HG02678 (cell line): ENCODE results near the gene RMDN2.
A peak's percentile ranks its signal among the peaks of the same experiment; 100 is the strongest.

ENCODE experiments used
- ATAC-seq: cut with Tn5 transposase; IDR thresholded peaks from one replicate; pipeline ENCODE4 v1.9.1; 2021; ENCODE audit warnings: mild to moderate bottlenecking, moderate library complexity; ENCODE audit not compliant: unreplicated experiment

Gene RMDN2

GRCh38 chr2:37925063-37925897 is at the start of gene RMDN2:
TSS of gene RMDN2 (plus strand) at chr2:37925287. CDS start at chr2:37929278, 3,991 bp downstream.
- ATAC-seq: peak; percentile 92

DNA sequence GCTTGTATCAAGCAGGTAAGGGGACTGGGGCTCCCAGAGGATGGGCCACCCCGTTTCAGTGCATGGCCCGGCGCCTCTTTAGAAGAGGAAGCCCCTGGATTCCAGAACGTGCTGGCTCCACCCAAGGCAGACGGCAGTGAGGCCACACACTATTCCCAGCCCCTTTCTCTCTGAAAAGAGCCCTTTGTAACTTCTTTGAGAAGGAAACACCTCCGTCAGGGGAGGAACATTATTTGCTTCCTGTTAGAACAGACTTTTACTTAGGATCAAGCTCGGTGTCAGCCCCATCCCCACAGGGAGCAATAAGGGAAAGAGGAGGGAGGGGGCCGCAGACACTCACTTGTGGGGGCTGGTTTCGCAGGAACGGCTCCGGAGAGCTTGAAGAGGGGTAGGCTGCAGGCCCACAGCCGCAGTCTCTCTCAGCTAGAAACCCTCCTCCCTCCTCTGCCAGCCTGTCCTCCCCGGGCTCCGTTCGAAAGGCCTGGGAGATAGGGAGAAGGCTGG is 49.6 kb upstream of the RMDN2 start:
- no peak for ATAC-seq

DNA sequence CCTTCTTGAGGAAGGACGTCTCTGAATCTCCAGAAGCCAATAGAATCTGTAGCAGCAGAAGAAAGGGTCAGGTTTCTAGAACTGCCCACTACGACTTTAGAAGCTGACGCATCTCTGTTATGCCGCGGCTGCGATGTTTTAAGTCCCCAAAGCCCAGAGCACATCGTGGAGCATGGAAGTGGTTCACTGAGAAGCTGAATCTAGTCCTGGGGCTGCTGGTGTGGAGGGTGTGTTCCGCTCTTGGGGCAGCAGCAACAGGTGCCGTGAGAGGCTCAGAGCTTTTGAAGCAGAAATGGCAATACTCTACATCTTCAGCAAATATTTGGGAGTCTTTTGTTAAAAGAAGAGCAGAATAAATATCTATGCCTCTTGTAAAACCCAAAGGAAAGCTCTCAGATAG is 48.9 kb upstream of the RMDN2 start:
- no peak for ATAC-seq

DNA sequence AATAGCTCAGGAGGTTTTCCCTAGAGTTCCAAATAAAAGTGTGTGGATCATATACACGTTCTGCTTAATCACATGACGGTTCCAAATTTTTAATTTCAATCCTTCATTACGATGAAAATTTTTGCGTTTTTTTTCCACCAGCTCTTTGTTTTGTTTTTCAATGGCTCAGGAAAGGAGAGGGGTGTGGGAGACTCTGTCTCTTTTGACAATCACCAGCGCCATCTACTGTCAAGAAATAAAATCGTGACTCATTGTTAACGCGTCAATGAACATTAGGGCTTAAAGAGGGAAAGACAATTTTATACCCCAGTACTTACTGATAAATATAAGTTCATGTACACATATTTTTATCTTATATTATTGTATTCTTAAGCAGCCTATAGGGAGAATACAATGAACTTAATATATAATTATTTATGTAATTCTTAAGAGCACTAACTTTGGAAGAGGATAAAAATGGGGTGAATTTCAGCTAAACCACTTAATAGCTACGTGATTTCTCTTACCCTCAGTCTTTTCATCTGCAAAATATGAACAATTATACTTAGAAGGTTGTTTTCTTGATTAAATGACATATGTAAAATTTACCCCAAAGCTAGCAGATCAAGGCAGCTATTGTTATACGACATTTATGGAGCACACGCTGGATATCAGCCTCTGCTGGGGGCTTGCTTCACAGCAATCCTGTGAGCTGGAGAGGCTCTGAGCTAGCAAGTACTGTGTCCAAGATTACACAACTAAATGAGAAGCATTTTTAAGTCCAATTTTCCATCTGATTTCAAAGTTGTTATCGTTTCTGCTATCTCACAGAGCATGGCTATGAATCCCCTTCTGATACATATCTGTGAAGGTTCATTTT is 47.4 kb upstream of the RMDN2 start:
- peak; percentile 36 for ATAC-seq

DNA sequence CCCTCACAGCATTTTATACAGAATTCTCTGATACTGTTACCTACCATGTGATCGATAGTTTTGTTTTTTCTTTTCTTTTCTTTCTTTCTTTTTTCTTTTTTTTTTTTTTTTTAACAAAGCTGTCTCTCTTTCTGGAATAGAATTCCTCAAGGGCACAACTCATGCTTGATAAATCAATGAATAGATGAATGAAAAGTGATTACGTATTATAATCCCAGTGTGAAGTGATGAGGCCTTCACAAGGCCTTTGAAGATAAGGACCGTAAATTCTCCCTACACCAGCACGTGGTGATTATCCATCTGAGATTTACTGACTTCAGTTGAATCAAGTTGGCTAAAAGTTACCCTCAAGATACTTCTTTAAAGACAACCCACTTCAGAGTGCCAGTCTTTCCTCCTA is 46.6 kb upstream of the RMDN2 start:
- no peak for ATAC-seq

GRCh38 chr2:37880551-37880950 is 44.5 kb upstream of the RMDN2 start:
- ATAC-seq: no peak

- no peak for ATAC-seq
Measured at GRCh38 chr2:37881397-37881796, 43.7 kb upstream of the RMDN2 start.

- no peak for ATAC-seq
Measured at GRCh38 chr2:37882036-37882435, 43.1 kb upstream of the RMDN2 start.

- ATAC-seq: no peak
Measured at GRCh38 chr2:37883518-37883917, 41.6 kb upstream of the RMDN2 start.

- no peak for ATAC-seq
Measured at GRCh38 chr2:37885329-37885993, 39.6 kb upstream of the RMDN2 start.

- ATAC-seq: no peak
Measured at GRCh38 chr2:37886745-37887144, 38.3 kb upstream of the RMDN2 start.

DNA sequence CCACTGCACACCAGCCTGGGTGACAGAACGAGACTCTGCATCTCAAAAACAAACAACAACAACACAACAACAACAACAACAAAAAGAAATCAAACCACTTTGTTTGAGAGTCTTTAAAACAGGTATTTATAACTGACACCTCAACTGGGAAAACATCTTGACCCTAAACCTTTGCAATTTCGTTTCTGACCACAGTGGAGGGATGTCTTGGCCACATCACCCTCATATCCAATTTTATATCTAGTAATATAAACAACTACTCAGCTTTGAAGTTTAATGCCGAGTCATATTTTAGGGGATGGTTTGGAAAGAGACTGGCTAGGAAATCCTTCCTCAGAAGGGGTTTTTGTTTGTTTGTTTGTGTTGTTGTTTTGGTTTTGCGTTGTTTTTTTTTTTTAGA is 37.8 kb upstream of the RMDN2 start:
- ATAC-seq: no peak

GRCh38 chr2:37890893-37891495 is 34.1 kb upstream of the RMDN2 start:
- peak; percentile 25 for ATAC-seq

GRCh38 chr2:37891846-37892435 is 33.1 kb upstream of the RMDN2 start:
- ATAC-seq: no peak

DNA sequence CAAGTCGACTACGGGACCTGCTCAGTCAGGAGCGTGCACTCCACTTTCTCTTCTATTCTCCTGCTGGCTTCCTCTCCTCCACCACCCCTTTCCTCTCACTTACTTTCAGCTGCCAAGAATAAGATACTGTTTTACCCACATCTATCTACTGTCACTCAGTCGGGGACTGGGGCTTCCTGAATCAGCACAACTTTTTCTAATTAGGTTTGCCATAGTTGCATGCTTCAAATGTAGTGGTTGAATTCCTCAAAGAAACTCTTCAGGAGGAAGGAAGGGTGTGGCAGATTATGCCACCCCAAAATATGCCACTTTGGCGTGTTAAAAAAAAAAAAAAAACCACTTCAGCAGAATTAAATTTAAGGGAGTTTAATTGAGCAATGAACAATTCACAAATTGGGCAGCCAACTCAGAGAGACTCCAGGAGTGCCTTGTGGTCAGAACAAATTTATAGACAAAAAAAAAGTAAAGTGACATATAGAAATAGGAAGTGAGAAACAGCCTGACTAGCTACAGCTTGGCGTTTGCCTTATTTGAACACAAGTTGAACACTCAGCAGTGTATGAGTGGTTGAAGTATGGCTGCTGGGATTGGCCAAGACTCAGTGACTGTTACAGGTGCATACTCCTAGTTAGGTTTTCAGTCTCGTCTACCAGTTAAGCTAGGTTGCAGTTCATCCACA is 32.5 kb upstream of the RMDN2 start:
- peak; percentile 70 for ATAC-seq

- ATAC-seq: no peak
Measured at GRCh38 chr2:37893327-37893726, 31.8 kb upstream of the RMDN2 start.

DNA sequence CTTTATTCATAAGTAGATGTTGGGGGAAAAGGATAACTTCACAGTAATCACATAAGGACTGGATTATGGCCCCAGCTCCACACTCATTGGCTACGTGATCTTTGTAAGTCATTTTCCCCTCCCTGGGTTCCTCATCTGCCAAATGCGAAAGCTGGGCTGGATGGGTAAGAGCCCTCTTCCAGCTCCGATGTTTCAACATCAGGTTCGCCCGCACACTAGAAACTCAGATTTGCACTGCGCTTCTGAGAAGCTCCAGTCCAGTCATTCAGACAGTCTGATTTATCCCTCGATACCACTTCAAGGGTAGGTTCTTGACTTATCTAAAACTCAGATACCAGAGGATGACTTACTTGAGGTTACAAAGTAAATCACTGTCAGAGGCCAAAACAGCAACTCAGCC is 31.0 kb upstream of the RMDN2 start:
- ATAC-seq: no peak

DNA sequence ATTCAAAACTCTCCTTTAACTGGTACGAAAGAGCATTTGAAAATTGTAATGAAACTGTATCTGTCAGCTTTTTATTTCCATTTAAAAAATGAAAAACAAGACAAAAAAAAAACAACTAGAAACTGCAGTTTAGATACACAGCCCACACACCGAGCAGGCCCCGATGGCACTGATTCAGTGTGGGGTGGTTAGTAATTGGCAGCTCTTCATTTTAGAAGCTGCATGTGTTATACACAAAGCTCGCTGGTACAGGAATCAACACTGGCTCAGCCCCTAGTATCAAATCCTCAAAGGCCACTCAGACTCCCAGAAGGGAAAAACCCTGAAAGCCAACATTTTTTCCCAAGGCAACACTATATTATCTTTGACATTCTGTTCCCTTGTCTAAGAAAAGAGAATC is 30.5 kb upstream of the RMDN2 start:
- ATAC-seq: no peak

DNA sequence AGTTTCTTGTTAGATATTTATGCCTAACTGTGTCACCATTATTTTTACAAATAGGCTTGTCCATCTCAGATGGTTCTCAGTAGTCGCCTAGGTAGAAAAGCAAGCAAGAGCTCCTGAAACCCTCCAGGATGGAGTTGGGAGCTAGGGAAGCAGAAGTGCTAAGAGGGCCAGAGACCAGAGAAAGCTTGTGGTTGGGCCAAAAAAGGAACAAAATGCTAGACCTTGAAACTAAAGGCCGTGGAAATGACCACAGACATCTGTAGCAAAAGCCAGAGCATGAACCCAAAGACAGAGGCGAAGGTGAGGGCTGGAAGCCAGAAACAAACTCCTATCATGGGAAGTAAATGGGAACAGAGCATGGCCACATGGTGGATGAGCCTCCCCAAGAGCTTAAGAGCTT is 29.9 kb upstream of the RMDN2 start:
- ATAC-seq: no peak

DNA sequence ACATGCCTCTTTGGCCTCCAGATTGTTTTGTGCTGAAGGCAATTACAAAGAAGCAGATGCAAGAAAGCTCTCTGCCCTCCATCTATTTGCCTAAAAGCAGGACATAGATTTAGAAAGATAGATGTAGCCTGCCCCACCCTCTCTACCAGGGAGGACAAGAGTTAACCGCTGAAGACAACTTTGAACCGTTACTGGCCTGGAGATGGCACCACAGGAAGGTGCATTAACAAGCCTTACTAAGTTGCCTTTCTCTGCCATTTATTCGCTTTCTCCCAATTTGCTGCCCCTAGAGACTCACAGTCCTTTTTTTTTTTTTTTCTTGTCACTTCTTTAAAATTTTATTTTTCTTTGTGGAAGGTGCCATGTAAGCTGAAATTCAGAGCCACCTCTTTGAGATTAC is 28.8 kb upstream of the RMDN2 start:
- ATAC-seq: no peak
